GM20431 (cell line): ENCODE results near the gene CDSN.

Source experiments
- in situ Hi-C: fragments of 300-500 bp; cut with MseI, MboI; formaldehyde crosslinking; loops from one replicate; pipeline ENCODE4 v1.15.0; 2020; ENCODE audit warnings: low sequenced_read_pairs; ENCODE audit not compliant: unreplicated experiment

CDSN gene

DNA sequence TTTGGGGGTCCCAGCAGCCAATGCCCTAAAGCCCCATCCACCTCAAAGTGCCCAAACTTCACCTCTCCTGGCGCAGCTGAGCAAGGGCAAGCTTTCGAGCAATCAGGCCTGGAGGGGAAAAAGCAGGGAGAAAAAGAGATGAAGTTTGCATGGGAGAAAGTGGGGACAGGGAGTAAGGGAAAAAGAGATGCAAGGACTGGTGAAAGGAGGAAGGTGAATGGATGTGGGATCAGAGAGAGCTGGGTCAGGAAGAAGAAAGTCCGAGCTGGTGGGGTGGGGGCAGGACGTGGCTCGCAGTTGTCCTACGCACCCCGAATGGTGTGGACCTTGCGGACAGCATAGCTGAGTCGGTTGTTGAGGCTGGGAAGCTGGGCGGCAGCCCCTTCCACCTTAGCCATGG is 25.1 kb upstream of the CDSN start:
- in situ Hi-C loops: no loop called here

DNA sequence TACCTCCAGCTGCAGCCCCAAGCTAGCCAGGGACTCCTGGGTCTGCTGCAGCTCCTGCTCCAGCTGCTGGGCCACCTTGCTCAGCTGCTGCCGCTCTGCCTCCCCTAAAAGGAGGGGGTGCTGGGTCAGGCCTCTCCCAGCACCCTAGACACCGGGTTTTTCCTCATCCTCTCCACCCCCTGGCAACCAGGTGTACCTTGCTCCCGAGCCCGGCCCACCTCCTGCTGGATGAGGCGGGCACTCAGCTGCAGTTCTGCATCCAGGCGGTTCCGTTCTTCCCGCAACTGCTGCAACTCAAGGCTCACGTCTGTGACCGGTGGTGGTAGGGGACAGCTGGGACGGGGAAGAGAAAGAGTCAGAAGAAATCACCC is 24.7 kb upstream of the CDSN start:
- in situ Hi-C loops: no loop called here

DNA sequence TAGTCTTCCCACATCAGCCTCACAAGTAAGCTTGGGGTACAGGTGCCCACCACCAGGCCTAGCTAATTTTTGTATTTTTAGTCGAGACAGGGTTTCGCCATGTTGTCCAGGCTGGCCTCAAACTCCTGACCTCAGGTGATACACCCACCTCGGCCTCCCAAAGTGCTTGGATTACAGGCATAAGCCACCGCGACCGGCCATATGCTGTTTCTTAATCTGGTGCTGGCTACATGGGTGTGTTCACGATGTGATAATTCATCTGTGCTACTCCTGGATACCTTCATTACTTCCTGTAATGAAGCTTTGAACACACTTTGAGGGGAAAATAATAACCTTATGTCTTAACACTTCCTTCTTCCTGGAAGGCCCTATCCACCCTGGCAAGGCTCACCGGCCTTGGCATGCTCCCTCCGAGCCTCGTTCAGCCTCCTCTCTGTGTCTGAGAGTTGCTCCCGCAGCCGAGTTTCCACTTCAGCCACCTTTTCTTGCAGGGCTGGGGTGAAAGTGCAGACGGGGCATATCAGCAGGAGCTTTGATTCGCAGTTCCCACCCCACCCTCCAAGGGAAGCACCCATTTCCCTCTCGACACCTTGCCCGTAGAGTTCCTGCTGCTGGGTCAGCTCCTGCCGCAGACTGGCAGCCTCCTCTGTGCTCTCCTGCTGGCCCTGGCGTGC is 24.2 kb upstream of the CDSN start:
- in situ Hi-C loops: no loop called here

DNA sequence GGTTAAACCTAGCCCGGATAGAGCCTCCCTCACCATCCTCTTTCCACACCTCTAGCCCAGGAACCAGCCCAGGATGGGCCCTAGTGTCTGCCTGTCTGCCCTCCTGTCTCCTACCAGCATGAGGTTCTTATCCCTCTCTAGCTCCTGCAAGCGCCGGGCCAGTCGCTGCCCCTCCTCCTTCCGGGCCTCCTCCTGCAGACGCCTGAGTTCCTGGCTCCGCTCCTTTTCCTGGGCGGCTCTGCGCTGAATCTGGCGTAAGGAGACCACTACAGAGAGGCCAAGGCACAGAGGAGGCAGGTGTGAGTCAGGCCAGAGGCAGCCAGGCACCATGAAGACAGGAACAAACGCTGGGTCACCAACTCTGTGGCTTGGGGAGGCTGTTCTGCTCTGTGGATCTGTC is 22.9 kb upstream of the CDSN start:
- in situ Hi-C loops: no loop called here

DNA sequence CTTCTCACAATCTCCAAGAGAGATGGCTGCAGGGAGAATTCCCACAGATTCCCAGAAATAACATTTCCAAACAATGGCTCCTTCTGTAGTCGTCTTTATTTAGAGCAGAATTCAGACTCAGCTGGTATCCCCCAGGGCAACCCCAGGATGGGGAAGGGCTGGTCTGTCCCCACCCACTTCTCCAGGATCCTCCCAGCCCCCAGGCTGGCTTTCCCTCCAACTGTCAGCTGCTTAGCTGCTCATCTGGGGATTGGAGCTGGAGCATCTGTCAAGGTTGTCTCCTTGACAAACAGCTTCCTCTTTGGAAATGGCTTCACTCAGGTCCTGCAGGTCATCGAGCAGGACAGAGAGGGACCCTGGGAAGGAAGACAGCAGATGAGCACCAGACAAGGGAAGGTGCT is 22.1 kb upstream of the CDSN start:
- in situ Hi-C loops: no loop called here

DNA sequence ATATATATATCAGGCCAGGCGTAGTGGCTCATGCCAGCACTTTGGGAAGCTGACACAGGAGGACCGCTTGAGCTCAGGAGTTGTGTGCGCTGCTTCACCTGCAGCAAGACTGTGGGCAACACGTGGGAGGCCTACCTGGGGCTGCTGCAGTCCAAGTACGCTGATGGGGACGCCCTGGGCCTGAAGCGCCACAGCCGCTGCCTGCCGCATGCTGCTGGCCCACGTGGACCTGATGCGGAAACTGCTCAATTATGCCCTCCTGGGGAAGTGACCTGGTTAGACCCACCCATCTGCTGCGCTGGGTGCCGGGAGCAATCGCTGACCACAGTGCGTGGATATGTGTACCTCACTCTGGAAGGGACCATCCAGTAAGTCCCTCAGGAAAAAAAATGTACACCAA is 20.4 kb upstream of the CDSN start:
- in situ Hi-C loops: no loop called here

DNA sequence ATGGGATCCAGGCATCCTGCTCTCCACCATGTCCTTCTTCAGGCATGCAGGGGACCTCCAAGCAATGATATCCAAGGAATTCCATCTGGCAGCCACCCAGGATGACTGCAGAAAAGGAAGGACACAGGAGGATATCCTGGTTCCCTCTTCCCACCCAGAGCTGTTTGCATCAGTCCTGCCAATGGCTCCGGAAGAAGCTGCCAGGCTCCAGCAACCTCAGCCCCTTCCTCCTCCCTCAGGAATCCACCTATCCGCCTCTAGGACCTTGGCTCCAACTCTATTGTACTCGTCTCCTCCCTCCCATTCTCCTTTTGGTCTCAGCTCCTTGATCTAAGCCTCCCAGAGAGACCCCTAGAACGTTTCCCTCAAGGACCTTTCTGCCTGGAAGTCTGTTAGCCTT is 19.4 kb upstream of the CDSN start:
- in situ Hi-C loops: loop anchor here (10.0 kb wide), 2 partner anchors 55 to 225 kb away; no protein-coding TSS in a partner anchor

DNA sequence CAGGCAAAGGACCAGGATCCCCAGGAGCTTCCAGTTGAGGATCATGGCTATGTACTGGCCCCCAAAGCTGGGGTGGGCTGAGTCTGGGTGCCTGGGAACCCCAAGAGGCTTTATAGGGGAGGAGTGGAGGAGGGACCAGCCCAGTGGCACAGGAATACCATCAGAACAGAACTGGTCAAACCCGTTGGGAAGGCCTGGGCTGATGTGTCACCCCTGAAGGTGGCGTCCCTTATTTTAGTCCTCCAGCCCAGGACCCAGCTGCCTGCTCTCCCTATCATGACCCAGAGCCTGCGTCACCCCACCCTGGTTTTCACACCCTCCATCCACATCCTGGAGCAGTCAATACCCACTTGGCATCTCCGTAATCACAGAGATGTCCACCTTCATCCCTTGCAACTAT is 18.7 kb upstream of the CDSN start, which contains the start of gene PSORS1C2:
Gene PSORS1C2 (minus strand): TSS at position 85 of the 400 bp plus-strand sequence. CDS start 40 bp downstream, at position 45.
- in situ Hi-C loops: loop anchor here (10.0 kb wide), 2 partner anchors 56 to 226 kb away; no protein-coding TSS in a partner anchor

DNA sequence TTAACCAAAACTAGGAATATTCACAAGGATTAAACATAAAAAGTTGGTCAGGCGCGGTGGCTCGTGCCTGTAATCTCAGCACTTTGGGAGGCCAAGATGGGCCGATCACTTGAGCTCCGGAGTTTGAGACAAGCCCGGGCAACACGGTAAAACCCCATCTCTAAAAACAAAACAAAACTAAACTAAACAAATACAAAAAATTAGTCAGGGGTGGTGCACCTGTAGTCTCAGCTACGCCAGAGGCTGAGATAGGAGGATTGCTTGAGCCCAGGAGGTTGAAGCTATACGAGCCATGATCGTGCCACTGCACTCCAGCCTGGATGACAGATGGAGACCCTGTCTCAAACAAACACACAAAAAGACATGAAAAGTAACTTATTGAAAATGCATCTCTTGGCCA is 15.5 kb upstream of the CDSN start:
- in situ Hi-C loops: loop anchor here (10.0 kb wide), 2 partner anchors 59 to 229 kb away; no protein-coding TSS in a partner anchor

DNA sequence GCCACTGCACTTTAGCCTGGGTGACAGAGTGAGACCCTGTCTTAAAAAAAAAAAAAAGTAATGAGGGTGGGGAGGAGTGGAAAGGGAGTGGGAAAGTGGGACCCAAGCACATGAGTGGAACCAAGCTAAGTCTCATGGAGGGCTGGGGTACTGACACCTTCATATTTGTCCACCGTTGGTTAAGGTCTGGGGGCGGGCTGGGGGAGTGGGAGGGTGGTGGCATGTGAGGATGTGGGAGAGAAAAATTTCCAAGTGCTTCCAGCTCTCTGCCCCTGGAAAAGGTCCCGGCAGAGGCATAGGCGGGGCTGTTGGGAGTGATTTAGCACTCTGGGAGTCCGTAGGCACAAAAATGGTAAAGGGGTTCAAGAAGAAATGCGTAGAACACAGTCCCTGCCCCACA is 12.6 kb upstream of the CDSN start:
- in situ Hi-C loops: loop anchor here (10.0 kb wide), 2 partner anchors 62 to 232 kb away; no protein-coding TSS in a partner anchor

DNA sequence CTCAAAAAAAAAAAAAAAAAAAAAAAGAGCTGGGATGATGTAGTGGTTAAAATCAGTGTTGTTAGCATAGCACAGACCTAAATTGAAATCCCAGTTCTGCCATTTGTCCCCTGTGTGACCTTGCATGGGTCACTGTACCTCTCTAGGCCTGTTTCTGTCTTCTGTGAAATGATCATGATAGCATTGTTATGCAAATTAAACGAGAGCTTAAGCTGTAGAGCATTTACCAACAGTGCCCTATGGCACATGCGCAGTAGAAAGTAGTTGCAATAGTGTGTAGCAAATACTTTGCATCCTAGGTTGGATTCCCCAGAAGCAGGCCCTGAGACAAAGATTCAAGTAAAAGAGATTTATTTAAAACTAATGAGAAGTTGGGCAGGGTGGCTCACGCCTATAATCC is 11.3 kb upstream of the CDSN start:
- in situ Hi-C loops: loop anchor here (10.0 kb wide), 2 partner anchors 63 to 233 kb away; no protein-coding TSS in a partner anchor

DNA sequence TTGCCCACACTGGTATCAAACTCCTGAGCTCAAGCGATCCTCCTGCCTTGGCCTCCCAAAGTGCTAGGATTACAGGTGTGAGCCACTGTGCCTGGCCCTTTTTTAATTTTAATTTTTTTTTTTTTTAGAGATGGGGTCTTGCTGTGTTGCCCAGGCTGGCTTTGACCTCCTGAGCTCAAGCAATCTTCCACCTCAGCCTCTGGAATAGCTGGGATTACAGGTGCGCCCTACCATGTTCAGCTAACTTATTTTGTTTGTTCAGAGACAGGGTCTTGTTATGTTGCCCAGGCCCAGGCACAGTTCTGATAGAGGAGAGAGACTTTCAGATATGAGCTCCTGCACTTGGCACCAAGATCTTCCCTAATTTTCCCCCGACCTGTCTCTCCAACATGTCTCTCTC is 10.5 kb upstream of the CDSN start:
- in situ Hi-C loops: loop anchor here (10.0 kb wide), 2 partner anchors 64 to 234 kb away; no protein-coding TSS in a partner anchor

DNA sequence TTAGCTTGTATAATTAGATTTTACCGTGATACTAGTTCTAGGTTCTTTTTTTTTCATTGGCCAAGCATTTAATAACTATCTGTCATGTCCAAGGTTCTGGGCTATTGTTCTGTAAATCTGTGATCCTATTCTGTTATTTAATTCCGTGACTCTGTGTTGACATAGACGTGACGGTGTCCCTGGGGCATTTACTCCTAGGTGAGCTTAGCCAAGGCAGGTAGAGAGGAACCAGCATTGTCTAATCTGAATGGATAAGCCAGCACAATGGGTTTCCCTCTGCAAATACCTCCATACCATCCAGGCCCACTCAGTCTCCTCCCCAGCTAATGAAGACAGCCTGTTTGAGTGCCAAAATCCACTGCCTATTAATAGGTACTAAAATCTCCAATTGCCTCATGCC is 8.9 kb upstream of the CDSN start:
- in situ Hi-C loops: no loop called here

DNA sequence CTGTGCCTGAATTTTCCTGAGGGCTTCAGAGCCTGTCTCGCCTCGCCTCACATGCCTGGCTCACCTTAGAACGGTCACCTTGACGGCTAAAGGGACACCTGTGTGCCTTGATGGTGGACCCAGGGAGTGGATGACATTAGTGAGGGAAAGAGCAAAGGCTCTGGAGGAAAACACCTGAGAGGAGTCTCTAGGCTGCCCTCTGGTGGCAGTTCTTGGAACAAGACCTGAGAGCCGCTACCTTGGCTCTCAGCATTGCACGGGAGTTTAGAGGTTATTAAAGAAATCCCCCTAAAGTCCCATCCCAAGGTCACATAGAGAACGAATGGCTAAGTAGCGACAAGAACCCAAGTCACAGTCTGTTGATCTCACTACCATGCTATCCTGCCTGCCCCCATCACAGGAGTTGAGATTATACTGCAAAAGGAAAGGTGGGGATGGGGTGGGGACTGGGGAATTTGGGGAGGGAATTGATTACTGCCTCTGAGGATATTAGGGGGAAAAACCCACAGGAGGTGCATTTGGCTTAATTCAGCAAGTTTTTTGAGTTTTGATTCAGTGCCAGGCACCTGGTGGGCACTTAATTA is 7.9 kb upstream of the CDSN start:
- in situ Hi-C loops: no loop called here

DNA sequence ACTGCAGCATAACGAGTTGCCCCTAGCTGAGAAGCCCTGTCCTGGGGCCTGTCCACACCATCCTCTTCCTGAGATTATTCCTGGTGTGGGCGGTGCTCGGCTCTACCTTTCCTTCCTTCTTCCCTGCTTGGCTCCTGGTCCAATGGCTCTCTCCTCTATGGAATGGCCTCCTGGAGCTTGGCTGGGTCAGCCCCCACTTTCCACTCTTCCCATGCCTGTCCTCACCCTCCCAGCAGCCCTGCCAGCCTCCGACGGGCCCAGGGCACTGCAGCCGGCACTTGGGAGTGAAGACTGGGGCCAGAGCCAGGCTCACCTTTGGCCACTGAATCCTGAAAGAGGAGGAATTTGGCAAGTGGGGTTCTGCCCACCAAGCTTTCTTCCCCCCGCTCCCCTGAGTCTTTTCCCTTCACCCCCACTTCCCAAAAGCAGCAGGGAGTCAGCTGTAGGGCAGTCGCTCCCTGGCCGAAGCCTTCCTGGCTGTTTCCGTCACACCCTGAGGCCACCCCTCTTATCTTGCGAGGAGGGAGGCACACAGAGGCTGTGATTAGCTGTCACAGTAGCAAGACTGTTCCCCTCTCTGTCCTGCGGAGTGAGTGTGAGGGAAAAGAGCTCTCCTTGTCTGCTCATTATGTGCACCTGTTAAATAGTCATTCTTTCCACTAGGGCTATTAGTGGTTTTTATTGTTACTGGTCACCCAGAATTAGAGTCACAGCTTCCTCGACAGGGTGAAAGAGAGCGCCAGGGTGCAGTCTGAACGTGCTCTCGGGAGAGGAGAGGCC is 6.3 kb upstream of the CDSN start:
- in situ Hi-C loops: no loop called here

DNA sequence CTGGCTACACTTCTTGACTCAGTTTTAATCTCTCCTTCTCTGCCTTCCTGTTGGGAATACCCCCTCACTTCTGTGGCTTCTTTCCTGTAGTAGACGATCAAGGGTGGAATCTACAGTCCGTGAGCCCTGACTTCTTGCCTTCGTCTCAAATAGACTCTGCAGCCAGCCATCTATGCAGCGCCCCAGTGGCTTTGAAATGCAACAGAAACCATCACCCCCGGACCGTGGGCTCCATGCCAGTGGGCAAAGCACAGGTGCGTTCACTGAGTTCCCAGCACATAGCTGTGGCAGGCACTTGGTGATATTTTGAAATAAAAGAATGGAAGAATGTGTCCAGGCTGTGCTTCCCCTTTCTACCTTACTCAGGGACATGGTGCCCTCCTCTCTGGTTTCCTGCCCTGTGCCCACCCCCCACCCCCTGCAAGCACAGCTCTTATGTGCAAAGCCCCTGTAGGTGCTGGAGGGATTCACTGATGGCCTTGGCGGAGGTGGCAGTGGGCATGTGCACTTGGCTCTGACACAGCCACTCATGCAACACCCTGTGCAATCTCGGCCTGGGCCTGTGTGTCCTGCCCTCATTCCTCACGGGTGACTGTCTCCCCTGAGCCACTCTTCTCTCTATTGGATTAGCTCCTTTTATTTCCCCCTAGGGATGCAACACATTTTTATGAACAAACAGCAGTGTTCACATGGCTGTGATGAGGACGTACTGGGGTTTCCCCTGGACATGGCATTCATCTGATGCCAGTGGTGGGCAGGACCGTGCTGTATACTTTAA is 5.5 kb upstream of the CDSN start:
- in situ Hi-C loops: no loop called here

DNA sequence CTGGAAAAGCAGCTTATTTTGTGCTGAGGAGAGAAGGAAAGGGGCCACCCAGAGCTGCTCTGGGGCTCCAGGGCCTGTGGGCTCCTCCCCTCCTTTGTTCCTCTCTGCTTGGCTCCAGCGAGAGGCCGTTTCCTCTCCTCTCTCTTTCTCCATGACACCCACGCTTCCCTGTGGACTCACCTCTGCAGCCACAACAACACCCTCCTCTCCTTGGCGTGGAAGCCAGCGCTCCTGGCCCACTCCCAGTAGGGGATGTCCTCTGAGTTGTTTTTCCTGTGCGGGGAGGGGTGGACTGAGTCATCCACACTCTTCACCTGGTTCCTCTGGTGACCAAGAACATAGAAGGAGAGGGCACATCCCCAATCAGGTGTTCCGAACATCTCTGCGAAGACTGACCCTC is 4.9 kb upstream of the CDSN start:
- in situ Hi-C loops: no loop called here

DNA sequence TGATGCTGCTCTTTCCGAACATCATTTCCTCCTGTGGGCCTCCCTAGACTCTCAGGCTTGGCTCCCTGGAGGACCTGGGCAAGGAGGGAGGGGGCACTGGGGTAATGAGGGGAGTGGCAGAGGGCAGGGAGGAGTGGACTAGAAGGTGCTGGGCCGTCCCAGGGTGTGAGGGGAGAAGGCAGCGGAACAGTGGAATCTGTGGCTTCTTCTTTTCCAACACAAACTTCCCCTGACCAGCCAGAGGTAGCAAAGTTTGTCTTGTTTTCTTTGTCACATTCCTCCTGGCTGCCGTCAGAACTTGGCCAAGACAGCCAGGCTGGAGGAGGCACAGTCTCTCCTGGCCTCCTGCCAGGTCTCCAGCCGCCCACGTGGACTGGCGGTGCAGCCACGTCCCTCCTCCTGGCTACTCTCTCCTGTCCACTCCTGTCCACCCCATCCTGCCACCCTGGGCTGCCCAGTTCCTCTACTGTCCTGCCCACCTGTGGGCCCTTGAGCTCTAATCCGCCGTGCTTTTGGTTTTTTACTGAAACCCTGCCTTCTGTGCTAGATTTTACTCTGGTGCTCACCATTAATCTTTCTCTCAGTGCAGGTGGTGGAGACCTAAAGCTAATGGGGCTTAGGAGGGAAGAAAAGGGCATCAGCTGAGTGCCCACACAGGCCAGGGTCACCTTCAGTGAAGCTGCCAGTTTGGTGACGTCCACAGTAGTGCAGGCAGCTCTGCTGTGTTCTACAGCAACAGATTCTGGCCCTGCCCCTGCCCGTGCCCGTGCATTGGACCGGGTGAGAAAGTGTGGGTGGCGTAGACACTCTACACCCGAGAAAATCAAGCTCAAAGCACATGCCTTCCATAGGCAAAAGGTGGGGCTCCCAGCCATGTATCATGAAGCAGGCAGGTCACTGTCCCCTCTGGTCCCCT is 2.8 kb upstream of the CDSN start:
- in situ Hi-C loops: no loop called here

DNA sequence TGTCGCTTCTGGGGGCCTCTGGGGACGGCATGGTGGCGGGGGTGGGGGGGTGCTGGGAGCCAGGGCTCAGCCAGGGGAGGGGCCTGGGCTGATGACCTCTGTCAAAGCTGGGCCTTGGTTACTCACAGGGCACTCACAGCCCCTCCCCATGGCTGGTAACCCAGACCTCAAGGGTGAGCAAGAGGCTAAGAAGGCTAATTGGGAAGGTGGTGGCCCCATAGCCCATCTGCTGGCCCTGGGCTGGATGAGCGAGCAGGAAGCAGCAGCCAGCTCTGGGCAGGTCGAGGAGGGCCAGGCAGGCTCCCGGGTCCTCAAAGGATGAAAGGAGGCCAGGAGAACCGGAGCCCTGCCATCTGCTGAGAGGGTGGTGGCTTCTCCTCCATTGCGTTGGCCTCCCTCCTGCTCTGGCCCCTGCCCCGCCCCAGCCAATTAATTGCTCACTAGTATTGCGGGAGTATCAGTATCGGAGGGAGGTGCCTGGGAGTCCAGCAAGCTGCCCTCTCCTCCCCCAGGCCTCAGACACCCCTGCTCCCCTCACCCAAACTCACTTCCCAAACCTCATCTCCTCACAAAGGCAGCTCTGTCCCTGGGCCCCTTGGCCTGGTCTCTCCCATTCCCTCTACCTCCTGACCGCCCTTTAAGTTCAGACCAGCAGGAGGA is 1.0 kb upstream of the CDSN start:
- in situ Hi-C loops: no loop called here
